GM12801 (cell line): Measurements from ENCODE around the gene TP53AIP1.

Experiments used
- CTCF ChIP-seq: IDR thresholded peaks from one replicate; pipeline ENCODE4 v1.5.1; 2011; ENCODE audit warnings: control low read depth; ENCODE audit not compliant: insufficient read length; ENCODE audit errors: extremely low read depth

Gene TP53AIP1

GRCh38 chr11:128926000-128926399 lies 16.7 kb downstream of the TP53AIP1 start:
- no peak for TF ChIP-seq CTCF

GRCh38 chr11:128925250-128925600 lies 17.4 kb downstream of the TP53AIP1 start:
- no peak for TF ChIP-seq CTCF

- no peak for TF ChIP-seq CTCF
Measured at GRCh38 chr11:128924510-128925249, 18.0 kb downstream of the TP53AIP1 start.

- TF ChIP-seq CTCF = no peak
Measured at GRCh38 chr11:128924104-128924503, 18.6 kb downstream of the TP53AIP1 start.

- TF ChIP-seq CTCF = no peak
Measured at GRCh38 chr11:128921793-128922192, 20.9 kb downstream of the TP53AIP1 start.

- no peak for TF ChIP-seq CTCF
Measured at GRCh38 chr11:128920666-128921065, 22.0 kb downstream of the TP53AIP1 start.

- no peak for TF ChIP-seq CTCF
Measured at GRCh38 chr11:128919216-128919615, 23.5 kb downstream of the TP53AIP1 start.
